Islet of Langerhans (tissue), 1 donor: Measurements from ENCODE around the gene SLC22A7.

Experiments used
- FAIRE-seq: peaks from one replicate; lab custom pipeline; 2011; peaks lifted over from hg19 to GRCh38; lab: Jason Lieb, UNC

Gene SLC22A7

DNA sequence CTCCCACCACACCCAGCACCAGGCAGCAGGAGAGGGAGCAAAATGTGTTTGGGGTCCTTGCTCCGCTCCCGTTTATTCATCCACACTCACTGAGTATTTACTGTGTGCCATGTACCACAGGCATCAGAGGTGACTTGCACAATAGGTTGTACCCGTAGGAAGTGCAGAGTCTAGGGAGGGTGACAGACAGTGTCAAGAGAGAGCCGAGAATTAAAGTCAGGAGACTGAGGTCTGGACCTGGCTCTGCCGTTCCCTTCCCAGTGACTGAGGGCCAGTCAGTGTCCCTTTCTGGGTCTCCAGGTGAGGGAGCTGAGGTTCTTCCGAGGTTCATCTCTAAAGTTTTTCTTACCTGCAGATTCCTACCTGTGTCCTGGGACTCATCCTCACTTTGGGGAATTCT lies 32.5 kb upstream of the SLC22A7 start:
- no peak for FAIRE-seq

DNA sequence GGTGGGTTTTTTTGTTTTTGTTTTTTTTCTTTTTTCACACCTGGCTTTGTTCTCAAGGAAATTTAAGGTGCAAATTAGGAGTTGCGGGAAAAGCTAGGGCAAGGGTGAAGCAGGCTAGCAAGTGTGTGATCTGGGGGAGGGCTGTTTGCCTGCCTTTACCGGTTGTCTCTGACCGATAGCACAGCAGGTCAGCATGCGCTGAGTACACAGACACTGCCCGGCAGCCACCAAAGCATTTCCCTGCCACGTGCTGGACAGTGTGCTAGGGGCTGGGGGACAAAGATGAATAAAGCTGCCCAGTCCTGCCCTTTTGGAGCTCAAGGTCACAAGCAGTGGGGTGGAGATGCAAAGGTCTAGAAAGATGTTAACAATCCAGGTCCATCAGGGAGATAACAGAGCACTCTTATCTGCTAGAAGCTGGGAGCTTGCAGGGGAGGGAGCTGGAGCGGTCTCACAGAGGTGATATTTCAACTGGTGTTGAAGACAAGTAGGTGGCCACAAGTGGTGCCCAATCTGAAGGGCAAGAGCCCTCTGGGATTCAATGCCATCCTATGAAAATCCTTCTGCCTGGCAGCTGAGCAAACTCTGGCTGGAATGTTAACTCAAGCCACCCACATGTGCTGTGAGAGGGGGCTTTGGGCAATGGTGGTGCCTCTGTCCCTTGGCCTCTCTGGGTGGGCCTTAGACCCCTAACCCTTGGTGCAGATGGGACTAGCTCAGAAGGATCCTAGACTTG lies 30.3 kb upstream of the SLC22A7 start:
- FAIRE-seq = no peak

DNA sequence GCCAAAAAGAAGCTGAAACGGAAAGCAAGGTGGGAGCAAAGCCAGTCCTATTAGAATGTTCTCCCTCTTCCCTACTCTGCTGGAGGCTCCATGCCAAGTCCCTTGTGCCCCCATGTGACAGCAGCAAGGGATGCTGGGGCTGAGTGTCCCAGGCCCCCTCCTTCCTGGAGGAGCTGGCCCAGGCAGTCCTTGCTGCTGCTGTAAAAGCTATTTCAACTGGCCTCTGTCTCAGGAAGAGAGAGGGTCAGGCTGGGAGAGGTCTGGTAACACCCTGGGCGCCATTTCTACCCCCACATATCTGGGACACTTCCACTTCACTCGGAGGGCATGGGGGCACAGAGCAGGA lies 29.7 kb upstream of the SLC22A7 start:
- FAIRE-seq = no peak

DNA sequence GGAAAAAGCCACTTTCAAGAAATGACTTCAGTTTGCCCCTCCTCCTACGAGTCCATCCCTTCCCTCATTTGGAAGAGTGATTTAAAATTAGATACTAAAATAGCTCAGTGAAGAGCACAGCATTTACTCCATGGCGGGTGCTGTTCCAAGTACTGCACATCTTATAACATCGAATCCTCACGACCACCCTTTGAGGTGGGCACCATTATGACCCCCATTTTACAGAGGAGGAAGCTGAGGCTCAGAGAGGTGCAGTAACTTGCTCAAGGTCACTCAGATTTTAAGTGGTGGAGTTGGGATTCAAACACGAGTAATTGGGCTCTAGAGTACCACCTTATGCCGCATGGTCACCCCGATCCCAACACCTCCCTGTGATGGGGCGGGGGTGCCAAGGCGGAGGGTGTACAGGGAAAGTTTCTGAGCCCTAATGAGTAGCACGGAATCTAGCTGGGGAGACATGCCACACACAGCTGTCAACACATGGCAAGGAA lies 29.2 kb upstream of the SLC22A7 start:
- no peak for FAIRE-seq

- no peak for FAIRE-seq
These were observed 28.6 kb upstream of the SLC22A7 start for GRCh38 chr6:43269273-43270007.

DNA sequence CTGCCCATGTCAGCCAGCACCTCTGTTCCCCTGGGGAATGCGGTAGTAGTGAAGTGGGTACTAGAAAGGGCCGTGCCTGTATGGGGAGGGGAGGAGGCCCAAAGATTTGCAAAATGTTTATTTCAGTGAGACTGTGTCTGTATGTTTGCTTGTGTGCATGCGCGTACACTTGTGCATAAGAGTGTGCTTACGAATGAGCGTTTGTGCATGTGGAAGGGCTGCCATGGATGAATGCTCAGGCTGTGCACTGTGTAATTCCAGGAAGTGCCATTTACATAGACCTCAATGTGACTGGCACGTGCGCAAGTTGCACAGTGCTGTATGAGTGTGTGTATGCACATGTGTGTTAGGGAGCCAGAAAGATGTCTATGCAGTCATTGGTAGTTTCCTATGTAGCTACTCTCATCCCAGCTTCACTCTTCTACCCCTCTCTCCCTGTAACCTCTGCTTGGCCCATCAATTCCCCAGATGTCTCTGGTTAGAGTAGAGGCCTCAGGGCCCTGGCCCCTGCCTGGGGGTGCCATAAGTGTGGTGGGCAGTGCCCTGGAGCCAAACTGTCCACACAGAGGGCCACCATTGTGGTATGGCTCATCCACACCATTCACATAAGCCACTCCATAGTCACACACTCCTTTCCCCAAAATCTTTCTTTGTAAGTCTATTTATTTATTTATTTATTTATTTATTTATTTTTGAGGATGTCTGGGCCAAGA lies 26.8 kb upstream of the SLC22A7 start:
- no peak for FAIRE-seq

DNA sequence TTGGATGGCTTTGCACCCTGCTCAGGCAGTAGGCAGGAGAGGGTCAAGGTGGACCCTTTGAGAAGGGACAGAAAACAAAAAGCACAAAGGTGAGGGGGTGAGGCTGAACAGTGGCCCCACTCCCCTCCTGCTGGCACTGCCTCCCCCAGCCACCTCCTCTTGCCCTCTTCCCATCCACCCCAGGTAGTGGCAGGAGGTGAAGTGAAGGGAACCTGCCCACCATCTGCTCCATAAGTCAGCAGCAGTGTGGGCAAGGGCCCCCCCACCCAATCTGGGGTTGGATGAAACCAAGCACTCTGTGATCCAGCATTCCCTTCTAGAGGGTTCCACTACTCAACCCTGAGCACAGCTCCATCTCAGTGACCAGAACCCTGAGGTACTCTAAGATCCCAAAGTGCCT lies 26.1 kb upstream of the SLC22A7 start:
- no peak for FAIRE-seq

GRCh38 chr6:43273707-43274106 lies 24.4 kb upstream of the SLC22A7 start:
- no peak for FAIRE-seq

- FAIRE-seq = no peak
These were observed 23.7 kb upstream of the SLC22A7 start for GRCh38 chr6:43274127-43274915.

DNA sequence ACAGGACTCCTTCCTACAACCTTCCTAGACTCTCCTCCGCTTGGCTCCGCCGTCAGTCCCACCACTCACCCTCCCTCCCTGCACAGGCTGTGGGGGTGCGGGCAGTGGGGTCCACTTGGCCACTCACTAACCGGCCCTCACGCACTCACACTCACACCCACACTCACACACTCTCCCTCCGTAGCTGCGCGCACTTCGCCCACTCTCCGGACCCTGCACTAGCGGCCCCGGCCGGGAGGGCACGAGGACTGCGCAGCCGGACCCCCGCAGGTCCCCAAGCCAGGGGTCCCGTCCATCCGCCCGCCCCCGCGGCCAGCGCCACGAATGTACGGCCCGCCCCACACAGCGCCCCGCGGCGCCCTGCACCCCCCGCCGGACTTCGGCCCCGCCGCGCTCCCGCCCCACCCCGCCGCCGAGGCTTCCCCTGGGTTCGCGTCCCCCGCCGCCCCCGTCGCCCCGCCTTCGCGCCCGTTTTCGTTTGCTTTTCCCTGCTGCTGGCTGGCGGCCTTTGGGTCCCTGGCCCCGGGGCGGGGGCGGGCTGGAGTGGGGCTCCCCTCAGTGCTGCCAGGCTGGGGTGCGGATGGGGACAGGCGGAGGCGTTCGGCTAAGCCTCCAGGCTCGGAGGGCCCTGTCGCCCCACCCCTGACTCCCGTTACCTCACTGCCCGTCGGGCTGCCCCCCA lies 23.0 kb upstream of the SLC22A7 start:
- FAIRE-seq = no peak

DNA sequence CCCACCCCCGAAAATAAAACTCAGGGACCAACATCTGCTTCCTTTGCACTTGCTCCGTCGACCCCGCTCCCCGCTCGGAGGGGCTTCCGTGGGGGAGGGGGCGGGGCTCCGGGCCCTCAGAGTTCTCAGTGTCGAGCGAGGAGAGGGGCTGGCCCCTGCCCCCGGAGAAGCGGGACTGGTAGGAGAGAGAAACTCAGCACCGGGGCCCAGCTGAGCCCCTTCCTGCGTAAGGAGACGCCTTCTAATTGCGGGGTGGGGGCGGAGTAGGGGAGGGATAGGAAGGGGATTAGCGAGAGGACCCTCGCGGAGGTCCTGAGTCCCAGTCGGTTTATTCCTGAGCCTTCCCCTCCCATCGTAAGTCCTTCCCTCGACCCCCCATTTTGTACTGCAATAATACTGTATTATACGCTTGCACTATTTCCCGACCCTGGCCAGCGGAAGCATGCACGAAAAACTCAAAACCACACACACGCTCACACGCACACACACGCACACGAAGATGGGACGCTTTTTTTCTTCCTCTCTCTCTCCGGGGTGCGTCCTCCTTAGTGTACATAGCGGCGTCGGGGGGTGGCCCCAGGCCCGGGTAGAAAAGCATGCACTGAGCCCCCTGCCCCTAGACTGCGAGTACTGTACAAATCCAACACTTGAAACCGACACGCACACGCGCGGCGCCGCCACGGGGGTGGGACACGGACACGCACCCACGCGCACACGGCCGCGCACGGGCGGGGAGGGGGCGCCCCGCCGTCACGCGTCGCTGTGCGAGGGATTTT lies 22.1 kb upstream of the SLC22A7 start:
- FAIRE-seq = no peak

GRCh38 chr6:43276577-43277305 lies 21.3 kb upstream of the SLC22A7 start:
- no peak for FAIRE-seq

DNA sequence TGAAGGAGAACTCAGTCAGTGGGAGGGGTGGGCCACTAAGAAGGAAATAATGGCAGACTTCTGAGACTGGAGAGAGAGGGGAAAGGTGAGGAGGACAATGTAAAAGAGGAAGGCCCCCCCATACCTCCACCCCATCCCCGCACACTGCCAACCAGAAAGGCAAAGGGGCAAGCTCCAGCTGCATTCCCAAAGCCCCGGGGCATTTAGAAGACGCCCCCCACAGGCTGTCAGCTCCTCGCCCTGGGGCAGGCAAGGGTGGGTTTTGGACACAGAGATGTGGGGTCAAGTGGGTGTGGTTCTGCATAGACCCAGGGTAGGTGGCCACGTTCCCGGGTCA lies 20.8 kb upstream of the SLC22A7 start:
- no peak for FAIRE-seq

DNA sequence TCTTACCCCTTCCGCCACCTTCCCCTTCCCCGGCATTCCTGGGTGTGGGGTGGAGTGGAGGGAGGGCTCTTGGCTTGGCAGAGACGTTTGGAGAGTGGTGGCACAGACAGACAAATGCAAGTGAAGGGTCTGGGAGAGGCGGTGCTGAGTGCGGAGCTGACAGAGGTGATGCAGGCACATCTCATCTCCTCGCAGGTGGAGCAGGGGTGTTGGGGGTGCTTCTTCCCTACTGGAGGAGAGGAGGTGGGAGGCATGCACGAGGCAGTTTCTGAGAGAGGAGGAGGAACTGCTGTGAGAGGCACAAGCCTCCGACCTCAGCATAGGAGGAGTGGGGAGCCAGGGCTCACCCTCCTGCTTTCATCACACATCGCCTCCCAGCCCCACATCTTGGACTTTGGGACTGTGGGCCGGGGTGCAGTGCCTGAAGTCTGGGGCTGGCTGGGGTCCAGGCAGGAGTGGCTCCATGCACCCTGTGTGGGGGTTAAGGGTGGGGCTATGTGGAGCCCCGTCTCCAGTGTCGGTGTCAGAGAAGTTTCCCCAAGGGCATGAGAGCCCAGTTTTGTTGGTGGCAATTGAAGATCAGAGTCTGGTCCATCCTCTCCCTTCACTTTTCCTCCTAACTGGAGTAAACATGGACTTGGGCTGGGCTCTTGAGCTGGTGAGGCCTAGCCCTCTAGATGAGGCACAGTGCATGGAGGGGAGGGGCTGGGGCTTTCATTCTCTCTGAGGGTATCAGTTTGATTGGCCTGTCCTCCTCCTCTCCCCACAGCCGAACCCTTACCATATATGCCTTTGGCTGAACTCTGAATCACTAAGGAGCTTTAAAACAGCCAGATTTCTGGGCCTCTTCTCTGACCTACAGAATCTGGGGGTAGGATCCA lies 20.2 kb upstream of the SLC22A7 start:
- FAIRE-seq = no peak

- no peak for FAIRE-seq
These were observed 19.5 kb upstream of the SLC22A7 start for GRCh38 chr6:43278524-43279078.

DNA sequence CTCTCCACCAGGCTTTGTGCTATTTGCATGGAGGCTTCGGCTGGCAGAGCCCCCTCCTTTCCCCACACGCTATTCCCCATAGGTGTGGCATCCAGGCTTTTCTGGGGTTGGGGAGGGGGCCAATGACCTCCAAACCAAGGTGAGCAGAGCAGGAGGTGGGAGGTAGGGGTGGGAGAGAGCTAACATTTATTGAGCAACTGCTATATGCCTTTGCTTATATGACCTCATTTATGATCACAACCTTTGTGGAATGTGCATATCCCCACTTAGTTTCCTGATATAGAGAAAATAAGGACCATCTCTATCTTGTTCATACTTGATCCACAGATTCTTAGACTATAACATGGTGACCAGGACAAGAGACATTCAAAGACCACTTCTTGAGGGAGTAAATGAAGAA lies 17.8 kb upstream of the SLC22A7 start:
- FAIRE-seq = no peak

DNA sequence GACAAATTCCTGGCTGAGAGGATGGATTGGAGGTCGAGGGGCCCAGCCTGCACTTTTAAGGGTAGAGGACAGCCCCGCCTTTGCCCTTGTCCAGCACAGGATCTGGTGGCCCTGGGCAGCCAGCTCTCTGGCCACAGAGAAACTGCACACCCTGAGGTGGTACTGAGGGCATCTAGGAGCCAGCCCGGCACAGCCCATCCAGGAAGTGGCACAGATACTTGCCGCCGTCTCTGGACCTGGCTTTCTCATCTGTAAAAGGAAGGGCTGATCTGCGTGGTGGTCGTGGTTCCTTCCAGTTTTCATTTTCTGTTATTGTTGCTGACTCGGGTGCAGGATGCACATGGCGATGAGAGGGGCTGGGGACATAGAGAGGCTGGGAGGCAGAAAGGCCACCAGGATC lies 16.0 kb upstream of the SLC22A7 start:
- FAIRE-seq = no peak

DNA sequence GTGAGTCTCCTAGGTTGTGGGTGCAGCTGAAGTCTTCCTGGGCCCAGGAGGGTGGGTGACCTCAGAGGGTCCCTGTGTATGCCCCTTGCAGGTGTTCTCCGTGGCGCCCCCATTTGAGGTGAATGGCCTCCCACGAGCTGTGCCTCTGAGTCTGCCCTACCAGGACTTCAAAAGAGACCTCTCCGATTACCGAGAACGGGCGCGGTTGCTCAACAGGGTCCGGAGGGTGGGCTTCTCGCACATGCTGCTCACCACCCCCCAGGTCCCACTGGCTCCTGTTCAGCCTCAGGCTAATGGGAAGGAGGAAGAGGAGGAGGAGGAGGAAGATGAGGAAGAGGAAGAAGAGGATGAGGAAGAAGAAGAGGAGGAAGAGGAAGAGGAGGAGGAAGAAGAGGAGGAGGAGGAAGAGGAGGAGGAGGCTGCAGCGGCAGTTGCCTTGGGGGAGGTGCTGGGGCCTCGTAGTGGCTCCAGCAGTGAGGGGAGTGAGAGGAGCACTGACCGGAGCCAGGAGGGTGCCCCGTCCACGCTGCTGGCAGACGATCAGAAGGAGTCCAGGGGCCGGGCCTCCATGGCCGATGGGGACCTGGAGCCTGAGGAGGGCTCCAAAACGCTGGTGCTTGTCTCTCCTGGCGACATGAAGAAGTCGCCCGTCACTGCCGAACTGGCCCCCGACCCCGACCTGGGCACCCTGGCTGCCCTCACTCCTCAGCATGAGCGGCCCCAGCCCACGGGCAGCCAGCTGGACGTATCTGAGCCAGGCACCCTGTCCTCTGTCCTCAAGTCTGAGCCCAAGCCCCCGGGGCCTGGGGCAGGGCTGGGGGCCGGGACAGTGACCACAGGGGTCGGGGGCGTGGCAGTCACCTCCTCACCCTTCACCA lies 15.2 kb upstream of the SLC22A7 start:
- FAIRE-seq = no peak
